Measurements from ENCODE around the gene INHBE.

Gene INHBE

GRCh38 chr12:57472391-57472790 is 17.3 kb downstream of the INHBE start:
- DNase-seq (ENCODE audit: low read depth), result no peak
- H3K4me3 ChIP-seq (ENCODE audit: low read depth, low read length), result no peak overlapping the region

GRCh38 chr12:57473392-57473791 is 18.3 kb downstream of the INHBE start:
- no peak for DNase-seq (ENCODE audit: low read depth)
- H3K4me3 ChIP-seq (ENCODE audit: low read depth, low read length), result no peak overlapping the region

DNA sequence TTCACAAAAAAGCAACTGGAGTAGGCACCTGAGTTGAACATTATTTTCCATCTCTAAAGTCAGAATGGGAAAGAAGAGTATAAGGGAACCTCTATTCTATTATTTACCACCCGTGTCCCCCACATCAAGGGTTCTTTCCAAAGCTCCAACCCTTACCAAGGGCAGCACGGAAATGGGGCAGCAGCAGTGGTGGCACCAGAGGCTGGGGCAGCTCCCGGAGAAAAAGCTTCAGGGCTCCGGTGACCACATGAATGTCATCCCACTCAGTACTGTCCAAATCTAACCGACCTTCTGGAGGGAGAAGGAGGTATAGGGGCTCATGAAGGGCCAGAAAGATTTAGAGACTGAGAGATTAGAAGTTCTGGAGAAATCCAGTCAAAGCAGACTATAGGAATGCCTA is 18.8 kb downstream of the INHBE start:
- H3K4me3 ChIP-seq (ENCODE audit: low read depth, low read length), result no peak overlapping the region

DNA sequence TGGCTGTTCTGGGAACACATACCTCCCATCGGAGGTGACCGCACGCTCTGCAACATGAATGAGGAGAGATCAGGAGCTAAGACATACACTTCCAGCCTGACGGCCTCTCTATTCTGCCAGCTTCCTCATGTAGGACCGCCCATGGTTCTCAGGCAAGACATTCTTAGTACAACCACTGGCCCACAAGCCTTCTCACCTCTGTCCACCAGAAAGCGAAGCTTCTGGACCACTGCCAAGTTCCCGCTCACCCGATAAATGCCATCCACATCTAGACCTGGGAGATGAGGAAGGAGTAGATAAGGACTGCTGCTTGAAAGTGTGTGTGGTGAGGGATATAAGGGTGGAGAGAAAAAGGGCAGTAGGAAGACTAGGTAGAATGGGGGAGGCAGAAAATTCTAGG is 19.3 kb downstream of the INHBE start:
- no peak for DNase-seq (ENCODE audit: low read depth)
- no peak overlapping the region for H3K4me3 ChIP-seq (ENCODE audit: low read depth, low read length)

More for the DNA sequence above, 18.8 kb downstream of the INHBE start:
- no peak for DNase-seq (ENCODE audit: low read depth)

GRCh38 chr12:57474862-57475261 is 19.8 kb downstream of the INHBE start:
- H3K4me3 ChIP-seq (ENCODE audit: low read depth, low read length), result no peak overlapping the region
- no peak for DNase-seq (ENCODE audit: low read depth)

- H3K4me3 ChIP-seq (ENCODE audit: low read depth, low read length), result peak overlapping the region; percentile 28
- no peak for DNase-seq (ENCODE audit: low read depth)
Measured at GRCh38 chr12:57475271-57476161, 20.4 kb downstream of the INHBE start.

DNA sequence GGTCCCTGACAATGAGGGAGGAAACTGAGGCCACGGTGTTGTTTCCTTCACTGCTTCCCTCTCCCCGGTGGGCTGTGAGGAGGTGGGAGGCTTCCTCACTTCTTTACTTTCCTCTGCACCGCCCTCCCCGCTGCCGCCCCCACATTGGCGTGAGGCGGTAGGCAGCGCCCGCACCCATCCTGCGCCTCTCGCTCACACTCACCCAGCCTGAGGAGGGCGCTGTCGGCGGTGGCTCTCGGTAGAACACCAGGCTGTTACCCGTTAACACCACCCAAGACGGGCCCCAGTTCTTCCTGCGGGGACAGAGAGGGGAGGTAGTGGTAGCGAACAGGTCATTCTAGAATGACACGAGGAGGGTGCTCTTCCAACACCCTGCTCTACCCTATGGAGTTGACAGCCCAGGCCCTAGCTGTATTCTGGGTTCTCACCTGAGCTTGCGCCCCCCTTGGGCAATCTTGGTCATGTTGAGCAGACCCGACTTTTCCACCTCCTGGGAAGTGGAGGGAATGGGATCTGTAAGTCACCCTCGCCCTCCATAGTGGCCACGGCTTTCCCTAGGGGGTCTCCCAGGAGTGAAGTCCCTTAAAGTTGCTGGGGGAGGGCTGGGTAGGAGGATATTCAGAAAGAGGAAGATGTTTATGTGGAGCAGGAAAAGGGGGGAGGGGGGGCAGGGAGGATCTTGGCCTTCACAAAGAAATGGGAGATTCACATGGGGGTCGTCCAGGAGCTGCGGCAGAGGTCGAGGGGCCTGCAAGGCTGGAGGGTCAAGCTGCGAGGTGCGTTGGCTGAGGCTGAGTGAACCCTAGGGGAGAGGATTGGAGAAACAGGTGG is 21.3 kb downstream of the INHBE start:
- no peak for DNase-seq (ENCODE audit: low read depth)
- H3K4me3 ChIP-seq (ENCODE audit: low read depth, low read length), result peak overlapping the region; percentile 28

GRCh38 chr12:57476993-57477709 is 22.0 kb downstream of the INHBE start:
- no peak overlapping the region for H3K4me3 ChIP-seq (ENCODE audit: low read depth, low read length)
- no peak for DNase-seq (ENCODE audit: low read depth)

DNA sequence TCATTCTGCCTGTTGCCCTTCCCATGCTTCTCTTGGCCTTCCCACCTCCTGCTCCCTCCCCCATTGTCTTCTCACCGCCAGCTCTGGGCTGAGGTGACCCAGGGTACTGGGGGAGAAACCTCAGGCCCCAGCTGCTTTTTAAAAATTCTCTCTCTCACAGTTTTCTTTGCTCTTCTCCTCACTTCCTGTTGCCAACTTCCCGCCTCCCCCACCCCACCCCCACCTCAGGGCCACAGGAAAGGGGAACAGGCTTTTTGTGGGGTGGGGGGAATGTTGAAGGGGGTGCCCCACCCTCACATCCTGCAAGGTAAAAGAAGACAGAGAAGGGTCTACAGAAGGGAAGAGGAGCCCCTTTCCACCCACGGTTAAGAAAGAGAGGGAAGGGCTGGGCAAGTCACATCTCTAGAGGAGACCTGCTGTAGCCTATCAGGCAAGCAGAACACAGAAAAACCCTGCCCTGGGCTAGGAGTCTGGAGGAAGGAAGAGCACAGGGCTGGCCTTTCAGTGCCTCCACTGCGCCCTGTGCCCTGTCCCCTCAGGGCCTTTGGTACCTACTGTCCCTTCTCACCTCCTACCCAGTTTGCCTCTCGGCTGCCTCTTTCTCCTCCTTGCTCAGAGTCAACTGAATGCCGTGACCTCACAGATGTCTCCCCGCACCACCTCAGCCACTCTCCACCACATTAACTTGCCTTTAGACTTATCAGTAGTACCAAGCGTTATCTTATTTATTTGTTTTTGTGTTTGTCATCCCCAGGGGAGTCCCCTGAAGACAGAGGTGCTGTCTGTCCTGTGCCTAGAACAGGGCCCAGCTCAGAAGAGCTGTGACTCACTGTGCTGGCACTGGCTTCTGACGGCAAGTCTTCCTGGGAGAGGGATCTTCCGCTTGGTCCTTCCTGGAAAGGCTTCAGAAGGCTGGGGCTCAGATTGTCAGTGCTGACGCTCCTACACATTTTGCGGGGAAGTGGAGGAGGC is 22.9 kb downstream of the INHBE start:
- DNase-seq (ENCODE audit: low read depth), result no peak

DNA sequence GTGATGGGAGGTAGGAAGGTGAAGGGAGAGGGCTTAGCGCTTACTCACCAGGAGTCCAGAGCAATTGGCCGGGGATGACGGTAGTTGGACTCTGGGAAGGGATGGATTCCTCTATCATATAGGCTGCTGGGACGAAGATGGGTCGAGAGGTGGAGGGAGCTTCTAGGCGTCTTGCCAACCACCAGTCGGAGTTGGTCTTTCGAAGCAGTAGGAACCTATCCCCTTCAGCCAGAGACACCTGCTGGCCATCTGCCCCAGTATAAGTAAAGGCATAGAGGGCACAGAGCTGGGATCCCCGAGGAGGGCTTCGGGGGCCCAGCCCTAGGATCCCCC is 23.9 kb downstream of the INHBE start:
- no peak for DNase-seq (ENCODE audit: low read depth)
- no peak overlapping the region for H3K4me3 ChIP-seq (ENCODE audit: low read depth, low read length)

More for the DNA sequence above, 22.9 kb downstream of the INHBE start:
- H3K4me3 ChIP-seq (ENCODE audit: low read depth, low read length), result no peak overlapping the region

DNA sequence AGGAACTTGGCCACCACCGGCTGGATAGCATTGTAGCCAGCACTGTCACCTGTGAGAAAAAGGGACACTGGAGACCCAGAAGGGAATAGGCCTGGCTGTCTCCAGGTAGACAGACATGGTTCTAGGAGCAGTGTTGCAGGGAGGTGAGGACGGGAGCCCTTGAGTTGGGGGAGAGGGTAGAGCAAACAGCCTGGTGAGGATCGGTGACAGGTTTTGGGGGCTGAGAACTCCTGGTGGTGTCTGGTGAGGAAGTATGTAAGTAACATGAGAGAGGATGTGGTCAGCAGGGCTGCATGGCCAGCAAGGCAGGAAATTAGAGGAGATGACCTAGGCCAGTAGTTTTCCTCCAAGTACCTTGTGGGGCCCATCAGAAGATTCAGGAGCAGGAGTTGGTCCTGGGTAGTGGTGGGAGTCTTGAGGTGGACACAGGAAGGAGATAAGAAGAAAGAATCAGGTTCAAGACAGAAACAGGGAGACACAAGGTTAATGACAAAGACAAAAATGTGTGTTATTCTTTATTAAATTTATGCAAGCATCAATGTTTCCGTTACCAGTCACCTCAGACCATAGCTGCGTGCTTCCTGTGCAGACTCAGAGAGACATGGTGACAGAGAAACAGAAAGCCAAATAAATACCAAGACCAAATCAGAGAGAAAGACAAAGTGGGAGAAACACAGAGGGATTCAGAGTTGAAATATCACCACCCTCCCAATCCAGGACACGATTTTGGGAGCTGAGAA is 24.4 kb downstream of the INHBE start, which contains the start of gene ARHGAP9:
Gene ARHGAP9 (minus strand): TSS at position 491 of the 740 bp plus-strand sequence. CDS start 460 bp downstream, at position 31.
- no peak for DNase-seq (ENCODE audit: low read depth)
- no peak within 1 kb of the TSS for H3K4me3 ChIP-seq (ENCODE audit: low read depth, low read length)

DNA sequence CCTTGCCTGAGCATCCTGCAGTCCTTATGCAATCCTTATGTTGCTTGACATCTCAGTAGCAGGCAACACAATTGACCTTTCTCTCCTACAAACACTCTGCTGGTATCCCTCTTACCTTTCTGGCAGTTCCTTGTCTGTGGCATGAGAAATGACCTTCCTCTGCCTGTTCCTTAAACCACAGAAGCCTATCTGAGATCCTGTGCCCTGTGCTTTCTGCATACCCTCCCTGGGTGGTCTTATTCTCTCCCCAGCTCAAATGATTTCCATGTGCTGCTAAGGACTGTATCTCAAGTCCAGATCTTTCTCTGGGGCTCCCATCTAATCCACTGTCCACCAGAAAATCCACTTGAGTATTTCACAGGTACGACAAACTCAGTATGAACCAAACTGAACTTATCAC is 26.6 kb downstream of the INHBE start:
- no peak for DNase-seq (ENCODE audit: low read depth)
- no peak overlapping the region for H3K4me3 ChIP-seq (ENCODE audit: low read depth, low read length)

GRCh38 chr12:57483466-57483865 is 28.4 kb downstream of the INHBE start:
- DNase-seq (ENCODE audit: low read depth), result no peak
- no peak overlapping the region for H3K4me3 ChIP-seq (ENCODE audit: low read depth, low read length)

DNA sequence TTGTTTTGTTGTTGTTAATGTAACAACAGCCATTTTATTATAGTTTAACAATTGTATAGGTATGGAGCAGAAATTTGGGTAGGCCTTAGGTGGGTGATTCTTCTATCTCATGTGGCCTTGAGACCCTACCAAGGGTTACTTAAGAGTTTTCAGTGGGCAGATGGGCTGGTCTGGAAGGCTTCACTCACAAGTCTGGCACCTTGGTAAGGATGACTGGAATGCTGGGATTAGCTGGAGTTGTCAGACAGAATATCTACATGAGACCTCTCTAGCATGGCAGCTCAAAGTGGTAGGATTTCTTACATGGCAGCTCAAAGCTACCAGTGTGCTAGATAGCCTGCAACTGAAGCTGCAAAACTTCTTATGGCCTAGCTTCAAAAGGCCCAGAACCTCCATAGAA is 30.6 kb downstream of the INHBE start:
- H3K4me3 ChIP-seq (ENCODE audit: low read depth, low read length), result no peak overlapping the region
- DNase-seq (ENCODE audit: low read depth), result no peak

GRCh38 chr12:57487055-57487596 is 32.0 kb downstream of the INHBE start:
- peak overlapping the region; percentile 98 for H3K4me3 ChIP-seq (ENCODE audit: low read depth, low read length)
- DNase-seq (ENCODE audit: low read depth), result no peak

GRCh38 chr12:57487597-57488401 is 32.7 kb downstream of the INHBE start, which contains the start of gene MARS1:
Gene MARS1, plus strand, starts transcription at chr12:57488068. Its CDS starts 23 bp downstream, at chr12:57488091.
- peak within 1 kb of the TSS; percentile 98 for H3K4me3 ChIP-seq (ENCODE audit: low read depth, low read length)
- peak; percentile 83 for DNase-seq (ENCODE audit: low read depth)
